SK-N-DZ (cell line): ENCODE measurements around the gene OTUB1.
A peak's percentile ranks its signal among the peaks of the same experiment; 100 is the strongest.

Experiments used
- DNase-seq: peaks from one replicate; pipeline ENCODE4 v3.0.0-alpha.2; 2015; ENCODE audit warnings: low spot score

OTUB1 gene

DNA sequence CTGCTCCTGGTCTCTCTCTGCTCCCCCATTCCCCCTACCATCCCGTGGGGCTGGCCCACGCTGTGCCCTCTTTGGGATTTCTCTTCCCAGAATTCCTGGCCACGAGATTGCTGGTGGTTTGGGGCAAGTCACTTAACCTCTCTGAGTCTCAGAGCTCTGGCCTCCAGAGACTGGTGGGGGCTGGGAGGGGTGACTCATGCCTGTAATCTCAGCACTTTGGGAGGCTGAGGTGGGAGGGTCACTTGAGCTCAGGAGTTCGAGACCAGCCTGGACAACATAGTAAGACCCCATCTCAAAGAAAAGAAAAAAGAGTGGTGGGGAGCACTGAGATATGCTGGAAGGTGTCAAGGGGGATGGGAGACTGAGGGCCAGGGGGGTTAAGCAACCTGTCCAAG lies 18.3 kb downstream of the OTUB1 start:
- no peak for DNase-seq

DNA sequence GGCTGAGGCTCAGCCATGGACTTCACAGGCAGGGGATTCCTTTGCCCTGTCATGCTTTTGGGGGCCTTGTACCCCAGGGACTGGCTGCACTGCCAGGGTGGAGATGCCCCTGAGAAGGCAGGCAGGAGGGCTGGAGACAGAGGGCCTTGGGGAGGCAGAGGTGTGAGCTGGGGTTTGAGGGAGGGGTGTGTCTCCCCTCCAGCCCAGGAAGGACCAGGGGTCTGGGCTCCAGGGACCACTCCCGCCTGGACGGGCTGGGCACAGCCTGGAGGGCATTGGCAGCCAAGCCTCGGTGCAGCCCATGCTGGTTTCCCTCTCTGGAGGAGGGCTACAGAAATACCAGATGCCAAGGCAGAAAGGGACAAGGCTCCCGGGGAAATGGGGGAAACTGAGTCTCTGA lies 19.5 kb downstream of the OTUB1 start:
- DNase-seq = no peak

DNA sequence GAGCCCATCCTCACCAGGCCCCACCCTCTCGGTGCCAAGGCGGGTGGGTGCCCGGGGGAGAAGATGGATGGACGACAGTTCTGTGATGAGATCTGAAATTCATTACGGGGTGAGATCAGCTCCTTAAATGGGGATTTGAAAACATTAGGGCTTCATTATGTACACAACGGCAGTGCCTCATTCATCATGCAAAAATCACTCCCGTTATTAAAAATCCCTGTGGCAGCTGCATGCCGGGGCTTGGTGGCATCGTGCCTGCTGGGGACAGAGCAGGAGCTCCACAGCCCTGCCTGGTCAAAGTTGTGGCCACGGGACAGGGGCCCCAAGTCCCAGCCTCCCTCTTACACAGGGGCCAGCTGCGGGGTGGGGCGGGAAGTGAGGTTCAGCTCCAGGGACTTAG lies 20.2 kb downstream of the OTUB1 start:
- no peak for DNase-seq

DNA sequence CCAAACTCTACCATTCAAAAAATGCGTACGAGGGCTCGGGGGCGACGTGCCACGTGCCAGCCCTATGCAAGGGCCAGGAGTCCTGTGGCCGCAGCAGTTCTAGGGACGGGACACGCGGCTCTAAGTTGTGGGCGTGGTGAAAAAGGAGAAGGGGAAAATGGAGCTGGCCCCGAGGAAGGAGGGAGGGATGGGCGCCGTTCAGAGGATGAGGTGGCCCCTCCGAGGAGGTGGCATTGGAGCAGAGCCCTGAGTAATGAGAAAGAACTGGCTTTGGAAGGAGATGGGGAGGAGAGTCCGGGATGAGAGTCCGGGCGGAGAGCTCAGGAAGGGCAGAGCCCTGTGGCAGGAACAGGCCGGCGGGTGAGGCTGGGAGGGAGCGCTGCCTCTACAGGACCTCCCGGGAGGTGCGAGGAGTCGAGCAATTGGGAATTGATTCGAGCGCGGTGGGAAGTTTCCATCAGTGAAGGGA lies 21.0 kb downstream of the OTUB1 start:
- DNase-seq = no peak

DNA sequence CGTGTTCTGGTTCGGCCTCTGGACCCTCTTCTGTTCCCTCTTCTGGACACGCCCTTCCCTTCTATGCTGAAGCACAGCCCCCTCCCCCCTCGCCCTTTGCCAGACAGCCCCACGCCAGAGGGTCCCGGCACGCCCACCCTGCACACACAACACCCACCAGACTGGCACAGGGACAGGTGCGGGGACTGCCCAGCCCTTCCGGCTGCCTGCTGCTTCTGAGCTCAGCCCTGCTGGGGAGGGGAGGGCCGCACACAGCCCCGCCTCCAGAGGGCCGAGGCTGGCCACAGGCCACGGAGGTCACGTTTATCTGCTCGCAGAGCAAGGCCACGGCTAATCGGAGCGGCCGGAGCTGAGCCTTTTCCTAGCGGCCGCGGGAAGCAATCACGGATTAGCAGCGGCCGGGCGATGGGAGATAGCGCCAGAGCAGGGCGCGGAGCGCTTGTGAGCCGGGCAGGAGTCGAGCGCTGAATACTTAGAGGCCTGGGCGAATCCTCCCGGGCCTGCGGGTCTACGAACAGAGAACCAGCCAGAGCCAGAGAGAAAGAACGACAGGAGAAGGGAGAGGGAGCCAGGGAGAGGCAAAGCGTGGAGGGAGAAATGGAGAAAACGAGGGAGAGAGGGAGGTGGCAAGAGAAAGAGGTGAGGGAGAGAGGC lies 21.5 kb downstream of the OTUB1 start:
- DNase-seq = peak; percentile 69

DNA sequence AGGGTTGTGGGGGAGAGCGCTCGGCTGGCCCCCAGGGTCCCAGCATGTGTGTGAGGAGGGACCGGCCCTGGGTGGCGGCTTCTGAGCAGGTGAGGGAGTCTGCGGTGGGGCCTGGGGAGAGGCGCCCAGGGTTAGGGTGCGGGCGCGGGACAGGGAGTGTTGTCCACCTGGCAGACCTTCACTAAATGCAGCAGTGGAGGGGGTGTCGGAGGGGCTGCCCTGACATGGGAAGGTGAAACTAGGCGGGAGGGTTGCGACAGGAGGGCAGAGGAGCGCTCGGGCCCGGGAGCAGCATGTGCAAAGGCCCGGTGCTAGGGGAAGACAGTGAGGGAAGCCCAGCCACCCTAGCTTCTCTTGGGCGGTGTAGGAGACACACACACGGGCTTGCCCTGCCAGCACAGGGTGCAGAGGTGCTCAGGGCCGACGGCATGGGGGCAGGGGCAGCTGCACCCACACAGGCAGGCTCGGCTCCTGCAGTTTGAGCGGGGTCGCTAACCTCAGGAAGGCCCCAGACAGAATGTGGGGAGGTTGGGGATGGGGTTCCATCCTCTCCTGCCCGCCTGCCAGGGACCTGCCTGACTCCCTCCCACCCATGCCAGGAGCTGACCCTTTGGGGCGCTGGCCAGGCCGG lies 22.2 kb downstream of the OTUB1 start:
- DNase-seq = no peak

DNA sequence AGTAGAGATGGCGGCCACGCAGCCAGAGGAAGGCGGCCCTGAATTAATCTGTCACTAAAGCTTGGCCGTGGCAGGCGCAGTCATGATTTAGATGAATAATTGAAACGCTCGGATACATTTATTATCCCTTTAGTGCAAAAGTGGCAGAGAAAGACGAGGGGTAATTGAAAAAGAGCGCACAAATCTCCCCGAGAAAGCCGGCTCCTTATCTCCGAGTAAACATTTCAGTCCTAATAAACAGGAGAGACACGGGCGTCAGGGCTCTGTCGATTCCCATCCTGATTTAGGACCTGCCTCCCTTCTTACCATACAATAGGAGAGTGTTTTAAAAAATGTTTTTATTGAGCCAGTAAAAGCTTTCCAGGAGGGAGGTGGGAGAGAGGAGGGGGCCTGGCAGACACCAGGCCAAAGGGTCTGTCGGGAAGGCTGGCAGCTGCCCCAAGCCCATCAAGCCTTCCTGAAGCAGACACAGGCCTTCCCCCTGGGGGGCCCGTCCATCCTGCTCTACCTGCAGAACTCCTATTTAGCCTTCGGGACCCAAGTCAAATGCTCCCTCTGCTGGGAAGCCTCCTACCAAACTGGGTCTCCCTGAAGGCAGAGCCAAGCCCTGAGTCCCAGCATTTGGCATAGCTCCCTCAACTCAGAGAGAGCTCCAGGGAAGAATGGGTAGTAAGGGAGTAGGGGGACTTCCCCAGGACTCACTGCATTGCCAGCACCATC lies 22.8 kb downstream of the OTUB1 start:
- DNase-seq = no peak

DNA sequence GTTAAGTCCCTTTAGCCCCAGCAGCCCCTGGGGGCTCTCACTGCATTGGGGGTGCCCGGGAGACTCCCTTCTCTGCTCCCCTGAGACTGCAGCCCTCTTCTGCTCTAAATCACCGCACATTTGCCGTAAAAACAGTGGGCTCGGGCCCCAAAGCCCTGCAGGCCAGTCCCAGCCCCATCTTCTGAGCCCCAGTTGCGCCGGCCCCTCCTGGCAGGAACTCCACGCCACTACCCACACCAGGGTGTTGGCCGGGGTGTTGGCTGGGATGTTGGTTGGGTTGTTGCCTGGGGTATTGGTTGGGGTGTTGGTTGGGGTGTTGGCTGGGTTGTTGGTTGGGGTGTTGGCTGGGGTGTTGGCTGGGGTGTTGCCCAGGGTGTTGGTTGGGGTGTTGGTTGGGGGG lies 23.5 kb downstream of the OTUB1 start:
- no peak for DNase-seq

DNA sequence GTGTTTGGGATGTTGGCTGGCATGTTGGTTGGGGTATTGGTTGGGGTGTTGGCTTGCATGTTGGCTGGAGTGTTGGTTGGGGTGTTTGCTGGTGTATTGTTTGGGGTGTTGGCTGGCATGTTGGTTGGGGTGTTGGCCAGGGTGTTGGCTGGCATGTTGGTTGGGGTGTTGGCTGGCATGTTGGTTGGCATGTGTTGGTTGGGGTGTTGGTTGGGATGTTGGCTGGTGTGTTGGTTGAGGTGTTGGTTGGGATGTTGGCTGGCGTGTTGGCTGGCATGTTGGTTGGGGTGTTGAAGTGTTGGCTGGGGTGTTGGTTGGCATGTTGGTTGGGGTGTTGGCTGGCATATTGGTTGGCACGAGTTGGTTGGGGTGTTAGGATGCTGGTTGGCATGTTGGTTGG lies 24.5 kb downstream of the OTUB1 start:
- no peak for DNase-seq

DNA sequence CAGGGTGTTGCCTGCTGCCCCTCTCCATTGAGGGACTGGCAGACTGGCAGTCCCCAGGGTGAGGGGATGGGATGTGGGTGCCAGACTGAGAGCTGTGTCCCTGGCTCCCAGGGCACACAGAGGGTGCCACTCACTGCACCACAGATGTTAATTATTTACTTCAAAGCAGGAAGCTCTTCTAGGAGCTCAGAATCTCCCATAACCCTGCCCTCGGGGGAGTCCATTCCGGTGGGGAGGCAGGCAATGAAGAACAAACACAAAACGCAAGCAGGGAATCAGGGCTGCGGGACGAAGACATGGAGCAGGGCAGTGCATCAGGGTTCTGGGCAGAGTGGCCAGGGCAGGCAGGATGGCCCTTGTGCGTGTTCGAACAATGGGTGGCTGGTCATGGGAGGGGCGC lies 25.1 kb downstream of the OTUB1 start:
- no peak for DNase-seq

DNA sequence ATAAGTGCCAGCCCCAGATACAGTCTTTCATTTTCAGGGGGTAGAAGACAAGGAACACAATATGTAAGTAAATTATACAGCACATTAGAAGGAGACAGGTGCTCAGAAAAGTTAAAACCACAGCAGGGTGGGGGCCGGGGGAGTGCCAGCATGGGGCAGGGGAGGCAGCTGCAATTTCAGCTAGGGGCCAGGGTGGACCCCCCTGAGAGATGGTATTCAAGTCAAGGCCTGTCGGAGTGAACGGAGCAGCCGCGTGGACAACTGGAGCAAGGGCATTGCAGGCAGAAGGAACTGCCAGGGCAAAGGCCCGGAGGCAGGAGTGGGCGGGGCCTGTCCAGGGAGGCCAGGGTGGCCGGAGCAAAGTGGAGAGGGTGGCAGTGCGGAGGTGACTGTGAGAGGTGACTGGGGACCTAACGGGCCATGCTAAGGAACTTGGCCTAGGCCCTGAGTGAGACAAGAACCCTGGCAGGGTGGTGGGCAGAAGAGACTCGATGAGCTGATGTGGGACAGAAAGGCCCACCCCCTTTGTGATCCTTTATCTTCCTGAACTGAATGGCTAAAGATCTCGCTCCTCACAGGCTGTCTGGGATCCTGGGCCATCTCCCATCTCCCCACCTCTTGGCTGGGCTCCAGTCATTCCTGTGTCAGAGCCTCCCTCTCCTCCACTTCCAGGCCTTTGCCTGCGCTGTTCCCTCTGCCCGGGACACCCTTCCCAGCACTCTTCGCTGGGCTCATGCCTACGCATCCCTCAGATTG lies 27.1 kb downstream of the OTUB1 start:
- no peak for DNase-seq

DNA sequence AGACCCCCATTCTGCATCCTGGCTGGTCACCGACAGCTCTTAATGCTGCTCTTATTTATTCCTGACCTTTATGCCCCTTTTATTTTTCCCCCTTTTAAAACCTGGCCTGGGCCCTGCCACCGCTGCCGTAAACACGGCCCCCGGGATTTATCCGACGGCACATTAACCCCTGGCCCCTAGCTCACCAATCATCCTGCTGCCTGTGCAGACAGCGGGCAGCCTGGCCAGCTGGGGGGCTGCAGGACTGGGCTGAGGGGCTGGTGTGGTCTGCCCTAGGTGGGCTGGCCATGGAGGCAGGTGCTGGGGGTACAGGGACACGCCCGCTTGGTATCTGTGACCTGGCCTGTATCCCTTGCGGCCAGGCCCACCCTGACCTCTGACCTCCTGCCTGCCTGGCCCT lies 28.1 kb downstream of the OTUB1 start:
- no peak for DNase-seq

DNA sequence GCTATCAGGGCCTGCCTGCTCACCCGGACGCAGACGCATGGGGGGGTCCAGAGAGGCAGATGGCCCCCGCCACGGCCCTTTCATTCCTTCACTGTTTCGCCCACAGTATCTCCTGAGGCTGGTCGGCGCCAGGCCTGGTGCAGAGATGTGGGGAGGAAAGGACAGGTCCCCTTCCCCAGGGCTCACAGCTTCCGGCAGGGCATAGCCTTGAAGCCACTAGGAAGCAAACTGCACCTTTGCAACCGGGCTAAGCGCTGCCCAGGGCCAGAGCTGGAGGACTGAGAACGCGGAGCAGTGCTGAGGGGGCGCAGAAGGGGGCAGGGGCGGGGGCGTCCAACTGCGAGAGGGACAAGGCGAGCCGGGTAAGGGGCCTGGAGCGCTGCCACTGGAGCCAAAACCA lies 29.3 kb downstream of the OTUB1 start:
- no peak for DNase-seq

DNA sequence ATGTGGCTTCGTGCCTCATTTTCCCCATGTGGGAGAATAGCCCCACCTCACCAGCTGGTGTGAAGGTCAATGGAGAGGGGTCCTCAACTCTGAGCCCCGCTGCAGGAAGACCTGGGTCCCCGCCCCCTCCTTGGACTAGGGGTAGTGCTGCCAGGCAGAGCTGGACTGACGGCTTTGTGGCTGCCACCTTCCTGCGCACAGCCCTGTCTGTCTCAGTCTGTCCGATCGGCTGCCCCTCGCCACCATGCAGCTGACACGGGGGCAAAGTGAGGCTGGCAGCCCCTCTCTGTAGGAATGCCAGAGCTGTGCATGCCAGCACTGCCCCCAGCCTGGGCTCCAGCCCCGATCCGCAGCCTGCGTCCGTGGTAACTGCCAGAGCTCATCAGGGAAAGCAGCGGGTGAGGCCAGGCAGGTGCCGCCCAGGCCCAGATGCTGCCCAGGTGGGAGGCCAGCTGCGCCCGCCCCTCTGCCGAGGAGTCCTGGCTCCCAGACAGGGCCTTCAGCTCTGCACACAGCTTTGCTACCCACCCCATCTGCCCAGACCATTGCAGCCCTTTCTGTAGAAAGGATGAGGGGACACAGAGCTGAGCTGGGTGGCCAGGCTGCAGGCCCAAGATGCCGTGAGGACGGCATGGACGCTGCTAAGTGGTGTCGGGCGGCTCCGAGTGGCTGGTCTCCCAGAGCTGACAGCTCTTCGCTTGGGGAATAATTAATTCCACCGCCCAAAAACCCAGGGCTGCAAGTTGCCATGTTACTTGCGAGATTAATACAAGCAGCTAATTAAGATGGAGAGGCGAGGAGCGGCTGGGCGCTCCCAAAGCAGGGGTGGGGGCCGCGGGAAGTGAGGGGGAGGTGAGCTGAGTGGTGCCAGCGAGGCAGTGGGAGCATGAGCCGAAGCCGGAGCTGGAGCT lies 30.0 kb downstream of the OTUB1 start:
- no peak for DNase-seq

DNA sequence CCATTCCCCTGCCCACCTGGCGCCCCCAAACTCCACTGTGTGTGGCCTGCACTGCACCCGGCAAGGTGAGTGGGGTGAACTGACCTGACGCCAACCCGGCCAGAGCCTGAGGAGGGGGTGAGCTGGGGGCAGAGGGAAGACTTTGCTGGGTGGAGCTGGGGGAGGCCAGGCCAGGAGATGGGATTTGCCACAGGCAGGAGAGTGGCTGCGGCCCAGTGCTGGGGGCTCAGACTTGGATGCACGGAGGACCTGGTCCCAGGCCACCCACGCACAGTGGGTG lies 31.6 kb downstream of the OTUB1 start:
- DNase-seq = no peak

DNA sequence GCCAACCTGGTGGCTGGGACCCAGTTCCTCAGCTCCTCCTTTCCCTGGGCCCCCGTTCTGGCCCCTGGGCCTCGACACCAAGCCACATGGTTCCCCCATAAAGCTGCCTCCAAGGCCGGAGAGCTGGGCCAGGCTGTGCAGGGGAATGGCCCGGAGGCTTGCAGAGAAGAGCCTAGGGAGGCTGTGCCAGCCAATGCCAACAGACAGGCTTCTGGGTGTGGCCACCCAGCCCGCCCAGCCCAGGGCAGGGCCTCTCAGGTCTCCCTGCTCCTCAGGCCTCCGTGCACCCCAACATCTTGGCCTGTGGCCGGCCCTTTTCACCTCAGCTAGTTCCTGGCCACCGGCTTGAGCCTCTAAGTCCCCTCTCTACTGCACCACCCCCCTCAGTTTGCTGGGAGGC lies 32.1 kb downstream of the OTUB1 start:
- DNase-seq = no peak

DNA sequence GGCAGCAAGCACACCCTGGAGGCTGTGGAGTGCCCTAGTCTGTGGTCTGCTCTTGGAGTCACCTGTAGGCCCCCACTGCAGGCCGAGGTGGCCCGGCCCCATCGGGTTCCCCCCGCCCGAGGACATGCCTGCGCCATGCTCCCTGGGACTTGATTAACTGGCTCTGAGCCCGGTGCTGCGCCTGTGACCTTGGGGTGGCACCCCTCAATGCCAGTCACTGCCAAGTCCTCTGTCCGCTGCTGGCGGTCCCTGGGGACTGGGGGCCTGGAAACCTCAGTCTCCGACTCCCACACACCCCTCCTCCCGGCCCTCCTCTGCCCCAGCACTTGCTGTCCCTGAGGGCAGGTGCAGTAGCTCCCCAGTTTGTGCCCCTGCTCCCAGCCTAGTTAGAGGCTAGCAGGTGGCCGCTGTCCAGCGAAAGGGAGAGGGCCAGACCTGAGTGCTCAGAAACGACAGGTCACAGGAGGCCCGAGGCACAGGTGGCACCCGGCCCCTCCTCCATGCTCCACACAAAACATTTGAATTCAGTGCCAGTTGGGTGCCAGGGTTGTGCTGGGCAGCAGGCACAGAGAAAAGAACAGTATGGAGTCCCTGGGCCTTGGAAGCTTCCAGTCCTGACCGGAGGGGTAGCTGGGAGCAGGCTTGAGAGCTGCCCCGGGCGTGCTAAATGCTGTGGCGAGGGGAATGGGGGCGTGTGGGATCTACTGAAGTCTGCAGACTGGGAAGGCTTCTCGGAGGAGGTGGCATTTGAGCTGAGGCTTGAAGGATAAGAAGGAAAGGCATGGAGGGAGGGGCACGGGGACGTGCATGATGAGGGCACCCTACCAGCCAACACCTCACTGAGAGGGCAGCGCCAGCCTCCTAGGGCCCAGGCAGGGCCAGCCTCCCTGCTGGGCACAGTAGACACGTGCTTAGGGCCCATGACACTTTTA lies 33.1 kb downstream of the OTUB1 start:
- DNase-seq = no peak

DNA sequence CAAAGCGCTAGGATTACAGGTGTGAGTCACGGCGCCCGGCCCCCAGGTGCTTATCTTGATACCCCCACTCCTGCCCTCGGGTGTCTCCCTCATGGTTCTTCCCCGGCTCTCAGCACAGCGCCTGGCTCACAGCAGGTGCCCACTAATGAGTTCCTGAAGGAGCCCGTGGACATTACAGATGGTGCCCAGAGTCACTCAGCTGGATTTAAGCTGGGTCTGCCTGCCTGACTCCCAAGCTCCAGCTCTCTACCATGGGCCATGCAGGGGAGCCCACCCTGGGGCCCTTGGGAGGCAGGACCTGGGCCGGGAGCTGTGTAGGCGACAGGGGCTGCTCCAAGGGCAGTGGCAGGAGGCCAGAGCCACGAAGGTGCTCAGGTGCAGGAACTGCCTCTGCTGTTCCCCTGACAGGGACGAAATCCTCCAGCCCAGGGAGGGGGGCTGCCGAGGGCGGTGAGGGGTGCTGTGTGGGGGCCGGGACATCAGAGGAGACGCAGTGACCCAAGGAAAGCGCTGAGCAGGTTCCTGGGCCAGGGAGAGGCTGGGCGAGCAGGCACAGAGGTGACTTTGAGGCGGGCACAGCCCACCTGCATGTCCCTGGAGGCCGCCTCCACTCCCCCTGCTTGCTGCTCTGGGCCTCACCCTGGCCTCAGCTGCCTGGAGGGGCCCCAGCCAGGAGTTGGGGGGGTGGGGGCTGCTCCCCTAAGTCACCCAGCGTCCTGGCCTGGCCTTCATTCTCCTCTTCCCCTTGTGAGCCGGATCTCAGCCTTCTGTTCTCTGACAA lies 34.9 kb downstream of the OTUB1 start:
- no peak for DNase-seq

DNA sequence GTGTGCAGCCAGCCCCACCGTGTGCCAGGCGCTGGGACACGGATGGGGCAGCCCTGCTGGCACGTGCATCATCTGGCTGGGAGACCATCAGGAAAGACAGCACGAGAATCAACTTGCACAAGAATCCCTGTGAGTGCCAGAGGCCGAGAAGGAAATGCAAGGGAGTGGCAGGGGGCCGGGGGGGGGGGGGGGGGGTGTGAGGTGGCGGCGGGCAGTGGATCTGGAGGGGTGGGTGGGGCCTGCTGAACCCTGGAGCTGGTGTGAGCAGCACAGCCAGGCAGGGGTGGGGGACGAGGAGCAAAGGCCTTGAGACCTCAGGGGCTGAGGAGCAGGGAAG lies 35.5 kb downstream of the OTUB1 start:
- DNase-seq = no peak
